GM21619 (cell line): Measurements from ENCODE around the gene GNB3.

Source experiments
- ATAC-seq: cut with Tn5 transposase; IDR thresholded peaks from one replicate; pipeline ENCODE4 v1.9.1; 2021; ENCODE audit not compliant: unreplicated experiment

Gene GNB3

GRCh38 chr12:6823182-6824084 lies 17.3 kb upstream of the GNB3 start:
- no peak for ATAC-seq

GRCh38 chr12:6824085-6824775 lies 16.5 kb upstream of the GNB3 start:
- ATAC-seq, result no peak

GRCh38 chr12:6824901-6825381 lies 15.8 kb upstream of the GNB3 start:
- no peak for ATAC-seq

GRCh38 chr12:6825398-6826124 lies 15.2 kb upstream of the GNB3 start:
- no peak for ATAC-seq

GRCh38 chr12:6826125-6826733 lies 14.5 kb upstream of the GNB3 start:
- ATAC-seq, result no peak

GRCh38 chr12:6826734-6827436 lies 13.8 kb upstream of the GNB3 start:
- no peak for ATAC-seq

GRCh38 chr12:6827437-6827911 lies 13.3 kb upstream of the GNB3 start:
- no peak for ATAC-seq

- no peak for ATAC-seq
Measured at GRCh38 chr12:6827982-6828780, 12.5 kb upstream of the GNB3 start, which contains the start of gene P3H3. Gene P3H3 (plus strand): TSS chr12:6828407. CDS start chr12:6828441, 34 bp downstream.

GRCh38 chr12:6828781-6829535 lies 11.8 kb upstream of the GNB3 start:
- ATAC-seq, result no peak

GRCh38 chr12:6829536-6830220 lies 11.0 kb upstream of the GNB3 start:
- ATAC-seq, result no peak

- ATAC-seq, result no peak
Measured at GRCh38 chr12:6830286-6830890, 10.3 kb upstream of the GNB3 start.

- no peak for ATAC-seq
Measured at GRCh38 chr12:6830999-6831398, 9.7 kb upstream of the GNB3 start.

- ATAC-seq, result no peak
Measured at GRCh38 chr12:6831450-6831995, 9.2 kb upstream of the GNB3 start.

- ATAC-seq, result no peak
Measured at GRCh38 chr12:6832125-6832524, 8.6 kb upstream of the GNB3 start.

GRCh38 chr12:6833189-6833890 lies 7.4 kb upstream of the GNB3 start:
- no peak for ATAC-seq

- no peak for ATAC-seq
Measured at GRCh38 chr12:6834254-6834653, 6.5 kb upstream of the GNB3 start.

- no peak for ATAC-seq
Measured at GRCh38 chr12:6834873-6835272, 5.9 kb upstream of the GNB3 start.
